Stimulated activated CD4-positive, alpha-beta T cell treated with anti-CD3 and anti-CD28 coated beads, Interleukin-1b, Interleukin-23, amount 100 ng/mL, for 4 hours (primary cell): ENCODE measurements around the gene MYT1.
"Not testable (repeated sequence)": the region's sequence is repeated elsewhere in the genome, so short reads cannot be mapped to it uniquely, and the experiment has no call there.

Experiments
- DNase-seq, 2 donors: peaks; one replicate each; pipeline ENCODE4 v3.0.0-alpha.2; 2020; ENCODE audit warnings: low read depth in 2 of 2

Gene MYT1

DNA sequence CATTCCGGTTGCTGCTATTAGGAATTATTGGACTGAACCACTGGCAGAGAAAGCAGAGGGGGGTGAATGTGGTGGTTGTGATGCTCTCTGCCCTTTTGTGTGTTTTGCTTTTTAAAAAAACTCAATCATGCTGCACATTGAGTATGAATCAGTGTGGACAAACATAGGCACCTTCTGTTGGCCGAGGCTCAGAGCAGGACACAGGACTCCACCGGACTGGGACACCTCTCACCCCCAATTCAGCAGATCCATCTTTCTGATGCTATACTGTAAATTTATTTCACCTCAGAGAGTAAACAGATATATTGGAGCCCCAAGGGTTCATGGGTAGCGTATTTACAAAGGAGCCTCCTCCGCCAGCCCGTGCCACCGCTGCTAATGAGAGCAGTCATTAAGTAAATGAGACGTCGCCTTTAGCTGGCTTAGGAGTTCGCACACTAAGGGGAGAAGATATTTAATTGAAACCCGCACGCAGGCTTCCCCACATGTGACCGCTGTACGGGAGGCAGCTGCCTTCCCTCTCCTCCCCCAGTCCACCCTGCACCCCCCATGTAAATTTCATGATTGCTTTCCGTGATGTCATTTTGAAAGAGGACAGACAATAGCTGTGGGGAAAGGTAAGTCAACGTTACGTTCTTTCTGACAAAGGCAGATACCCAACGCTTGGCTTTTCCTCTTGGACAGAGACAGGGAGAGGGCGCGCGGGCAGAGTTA is at the start of gene MYT1:
Gene MYT1 (plus strand): TSS at position 330 of the 714 bp plus-strand sequence. CDS start 34,410 bp downstream, outside the sequence.
- no peak for DNase-seq

DNA sequence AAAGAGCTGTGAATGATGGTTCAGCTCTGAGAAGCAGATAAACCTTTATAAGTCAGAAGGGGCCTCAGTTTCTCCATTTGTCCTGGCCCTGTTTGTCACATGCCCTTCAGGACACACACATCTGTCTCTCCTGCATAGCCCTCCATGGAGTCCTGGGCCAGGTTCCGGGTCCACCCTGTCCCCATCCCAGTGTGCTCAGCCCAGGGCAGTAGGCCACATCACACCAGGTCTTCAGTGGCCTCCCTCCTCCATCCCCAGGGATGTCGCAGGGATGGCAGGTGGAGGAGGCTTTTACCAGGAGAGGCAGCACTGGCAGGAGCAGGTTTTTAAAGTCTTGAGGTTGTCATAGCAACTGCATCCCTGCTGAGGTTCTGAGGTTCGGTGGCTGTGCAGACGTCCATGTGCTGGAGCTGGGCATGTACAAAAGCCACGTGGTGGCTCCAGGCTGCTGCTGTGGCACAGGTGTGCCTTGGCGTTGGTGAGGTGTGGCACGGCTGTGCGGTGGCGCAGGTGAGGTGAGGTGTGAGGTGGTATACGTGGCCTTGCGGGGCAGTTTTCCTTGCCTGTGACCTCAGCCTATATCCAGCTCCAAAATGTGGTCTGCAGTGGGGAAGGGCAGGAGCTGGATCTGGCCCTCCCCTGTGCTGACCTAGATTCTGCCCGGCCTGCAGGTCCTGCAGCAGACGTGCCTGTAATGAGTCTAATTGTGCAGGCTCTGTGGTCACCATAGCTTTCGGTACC is 48.9 kb upstream of the MYT1 start:
- DNase-seq = no peak

DNA sequence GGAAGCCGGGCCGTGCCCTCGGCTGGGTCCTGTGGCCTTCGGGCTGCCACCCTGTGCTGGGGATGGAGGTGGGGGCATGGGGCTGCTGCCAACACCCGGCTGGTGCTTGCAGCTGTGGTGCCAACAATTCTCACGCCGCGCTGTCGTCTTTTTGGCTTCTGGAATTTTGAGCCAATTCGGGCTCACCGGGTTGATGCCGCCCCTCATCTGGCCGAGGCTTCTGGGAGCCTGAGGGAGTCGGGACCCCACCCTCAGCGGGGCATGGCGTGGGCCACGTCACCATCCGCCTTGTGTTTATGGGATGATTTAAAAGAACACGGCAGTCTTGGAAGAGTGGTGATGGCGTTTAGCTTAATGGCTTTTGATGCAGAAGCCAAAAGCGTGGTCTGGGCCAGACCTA is 48.2 kb upstream of the MYT1 start:
- no peak for DNase-seq

DNA sequence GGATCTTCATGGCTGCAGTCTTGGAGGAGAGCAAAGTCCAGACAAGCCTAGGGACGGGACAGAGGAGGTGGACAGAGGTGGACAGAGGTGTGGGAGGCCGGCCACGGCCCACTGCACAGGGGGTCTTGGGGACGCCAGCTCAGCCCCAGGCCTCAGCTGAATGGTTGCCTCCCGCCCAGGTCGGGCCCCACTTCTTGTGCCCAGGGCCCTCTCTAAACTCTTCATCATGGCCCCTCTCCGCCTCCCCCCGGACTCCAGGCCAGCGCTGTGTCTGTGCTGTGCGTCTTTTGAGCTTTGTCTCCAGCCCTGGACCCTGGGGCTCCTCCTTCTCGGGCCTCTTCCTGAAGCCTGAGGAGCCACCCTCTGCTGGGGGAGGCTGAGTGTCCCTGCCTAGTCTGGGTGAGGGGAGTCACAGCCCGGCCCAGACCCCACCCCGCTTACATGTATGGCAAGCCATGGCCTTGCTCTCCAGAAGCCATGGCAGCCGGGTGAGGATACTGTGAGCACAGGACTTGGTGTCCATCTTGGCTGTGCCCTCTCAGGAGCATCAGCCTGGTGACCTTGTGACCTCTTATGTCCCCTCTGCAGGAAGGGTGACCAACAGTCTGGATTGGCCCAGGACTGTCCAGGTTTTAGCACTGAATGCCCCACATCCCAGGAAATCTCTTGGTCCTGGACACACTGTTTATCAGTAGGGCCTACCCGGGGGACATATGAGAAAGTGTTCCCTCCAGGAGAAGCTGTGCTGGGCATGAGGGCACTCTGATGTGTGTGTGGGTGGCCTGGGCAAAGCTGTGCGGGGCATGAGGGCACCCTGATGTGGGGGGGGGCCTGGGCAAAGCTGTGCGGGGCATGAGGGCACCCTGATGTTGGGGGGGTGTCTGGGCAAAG is 47.5 kb upstream of the MYT1 start:
- DNase-seq = no peak

DNA sequence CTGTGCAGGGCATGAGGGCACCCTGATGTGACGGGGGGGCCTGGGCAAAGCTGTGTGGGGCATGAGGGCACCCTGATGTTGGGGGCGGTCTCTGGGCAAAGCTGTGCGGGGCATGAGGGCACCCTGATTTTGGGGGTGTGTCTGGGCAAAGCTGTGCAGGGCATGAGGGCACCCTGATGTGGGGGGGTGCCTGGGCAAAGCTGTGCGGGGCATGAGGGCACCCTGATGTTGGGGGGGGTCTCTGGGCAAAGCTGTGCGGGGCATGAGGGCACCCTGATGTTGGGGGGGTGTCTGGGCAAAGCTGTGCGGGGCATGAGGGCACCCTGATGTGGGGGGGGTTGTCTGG is 46.8 kb upstream of the MYT1 start:
- DNase-seq = not testable (repeated sequence)

DNA sequence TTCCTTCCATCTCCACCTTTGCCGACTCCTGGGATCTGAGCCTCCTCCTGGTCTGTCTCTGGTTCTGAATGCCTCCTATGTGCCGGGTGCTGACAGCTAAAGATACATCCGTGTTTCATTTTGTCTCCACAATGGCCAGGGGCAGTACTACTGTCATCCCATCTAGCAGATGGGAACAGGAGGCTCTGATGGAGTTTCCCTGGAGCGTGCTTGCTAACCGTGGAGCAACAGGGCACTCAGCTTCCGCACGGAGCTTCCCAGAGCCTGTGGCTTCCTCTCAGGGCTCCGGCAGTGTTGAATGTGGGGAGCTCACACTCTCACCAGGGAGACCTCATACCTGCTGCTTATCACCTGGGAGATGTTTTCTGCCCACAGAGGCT is 45.0 kb upstream of the MYT1 start:
- no peak for DNase-seq

DNA sequence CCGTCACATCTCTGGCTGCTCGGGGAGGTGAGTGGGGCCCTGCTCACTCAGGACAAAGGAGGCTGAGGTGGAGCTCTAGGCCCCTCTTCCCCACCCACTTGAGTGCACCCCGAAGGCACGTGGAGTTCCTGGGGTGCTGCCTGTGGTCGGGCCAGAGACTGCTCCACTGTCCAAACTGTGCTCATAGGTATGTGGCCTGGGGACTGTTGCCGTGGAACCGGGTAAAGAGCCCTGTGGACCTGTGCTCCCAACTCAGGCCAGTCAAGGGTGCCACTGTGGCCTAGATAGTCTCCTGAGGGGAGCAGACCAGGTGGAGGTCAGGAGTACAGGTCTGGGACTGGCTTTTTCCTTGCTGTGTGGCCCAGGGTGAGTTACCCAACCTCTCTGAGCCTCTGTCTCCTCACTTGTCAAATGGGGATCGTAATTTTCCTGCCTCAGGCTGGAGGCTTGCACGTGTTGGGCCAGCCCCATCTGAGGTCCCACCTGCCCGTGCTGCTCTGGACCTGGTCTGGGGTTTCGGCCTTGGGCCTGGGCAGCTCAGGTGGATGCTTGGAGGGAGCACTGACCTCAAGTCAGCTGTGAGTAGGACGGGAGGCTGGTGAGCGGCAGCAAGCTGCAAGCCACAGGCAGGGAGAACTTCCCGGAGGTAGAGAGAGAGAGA is 44.4 kb upstream of the MYT1 start:
- DNase-seq = no peak

DNA sequence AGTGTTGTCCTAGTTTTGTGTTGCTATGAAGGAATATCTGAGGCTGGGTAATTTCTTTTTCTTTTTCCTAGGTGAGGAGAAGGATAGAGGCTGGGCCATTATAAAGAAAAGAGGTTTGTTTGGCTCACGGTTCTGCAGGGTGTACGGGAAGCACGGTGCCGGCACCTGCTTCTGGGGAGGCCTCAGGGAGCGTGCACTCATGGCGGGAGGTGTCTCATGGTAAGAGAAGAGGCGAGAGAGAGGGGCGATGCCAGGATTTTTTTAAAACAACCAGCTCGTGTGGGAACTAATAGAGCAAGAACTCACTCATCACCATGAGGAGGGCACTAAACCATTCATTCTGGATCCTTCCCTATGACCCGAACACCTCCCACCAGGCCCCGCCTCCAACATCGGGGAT is 42.7 kb upstream of the MYT1 start:
- no peak for DNase-seq

DNA sequence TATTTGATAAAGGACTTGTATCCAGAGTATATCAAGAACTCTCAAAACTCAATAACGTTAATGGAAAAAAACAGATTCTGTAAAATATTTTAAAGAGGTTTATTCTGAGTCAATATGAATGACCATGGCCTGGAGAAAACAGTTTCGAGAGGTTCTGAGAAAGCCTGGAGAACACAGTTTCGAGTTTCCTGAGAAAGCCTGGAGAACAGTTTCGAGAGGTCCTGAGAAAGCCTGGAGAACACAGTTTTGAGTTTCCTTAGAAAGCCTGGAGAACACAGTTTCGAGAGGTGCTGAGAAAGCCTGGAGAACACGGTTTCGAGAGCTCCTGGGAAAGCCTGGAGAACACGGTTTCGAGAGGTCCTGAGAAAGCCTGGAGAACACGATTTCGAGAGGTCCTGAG is 41.3 kb upstream of the MYT1 start:
- DNase-seq = not testable (repeated sequence)

DNA sequence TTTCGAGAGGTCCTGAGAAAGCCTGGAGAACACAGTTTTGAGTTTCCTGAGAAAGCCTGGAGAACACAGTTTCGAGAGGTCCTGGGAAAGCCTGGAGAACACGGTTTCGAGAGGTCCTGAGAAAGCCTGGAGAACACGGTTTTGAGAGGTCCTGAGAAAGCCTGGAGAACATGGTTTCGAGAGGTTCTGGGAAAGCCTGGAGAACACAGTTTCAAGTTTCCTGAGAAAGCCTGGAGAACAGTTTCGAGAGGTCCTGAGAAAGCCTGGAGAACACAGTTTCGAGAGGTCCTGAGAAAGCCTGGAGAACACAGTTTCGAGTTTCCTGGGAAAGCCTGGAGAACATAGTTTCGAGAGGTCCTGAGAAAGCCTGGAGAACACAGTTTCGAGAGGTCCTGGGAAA is 40.7 kb upstream of the MYT1 start:
- not testable (repeated sequence) for DNase-seq

DNA sequence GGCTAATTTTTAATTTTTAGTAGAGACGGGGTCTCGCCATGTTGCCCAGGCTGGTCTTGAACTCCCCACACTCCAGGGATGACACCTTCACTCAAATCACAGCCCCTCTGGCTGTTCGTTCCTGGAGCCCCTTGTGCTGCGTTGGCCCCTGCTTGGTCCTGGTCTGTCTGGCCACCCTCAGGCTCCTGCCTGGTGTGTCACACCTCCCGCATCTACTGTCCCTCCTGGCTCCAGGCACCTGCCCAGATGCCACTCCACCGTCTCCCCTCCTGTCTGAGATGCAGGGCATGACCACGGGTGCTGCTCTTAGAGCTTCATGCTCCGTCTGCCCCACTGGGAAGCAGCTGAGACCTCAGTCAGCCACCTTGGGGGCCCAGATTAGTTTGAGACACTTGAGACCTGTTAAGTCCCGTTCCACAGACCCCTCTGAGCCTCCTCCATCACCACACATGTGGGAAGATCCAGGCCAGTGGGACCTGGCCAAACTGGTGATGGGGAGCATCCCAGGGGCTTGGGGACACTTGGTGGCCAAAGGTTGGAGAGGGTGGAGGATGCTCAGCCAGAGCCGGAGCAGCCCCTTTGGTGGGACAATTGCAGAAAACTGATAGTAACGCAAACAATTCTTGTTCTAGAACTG is 35.0 kb upstream of the MYT1 start:
- no peak for DNase-seq

DNA sequence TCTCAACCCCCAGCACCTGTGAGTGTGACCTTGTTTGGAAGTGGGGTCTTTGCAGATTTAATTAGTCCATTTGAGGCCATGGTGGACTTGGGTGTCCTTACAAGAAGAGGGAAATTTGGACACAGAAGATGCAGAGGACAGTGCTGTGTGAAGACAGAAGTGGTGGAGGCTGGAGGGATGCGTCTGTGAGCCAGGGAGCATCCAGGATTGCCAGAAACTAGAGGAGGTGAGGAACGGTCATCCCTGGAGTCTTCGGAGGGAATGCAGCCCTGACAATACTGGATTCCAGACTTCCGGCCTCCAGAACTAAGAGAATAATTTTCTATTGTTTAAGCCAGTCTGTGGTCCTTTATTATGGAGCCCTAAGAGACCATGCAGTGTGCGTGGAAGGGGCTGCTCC is 34.0 kb upstream of the MYT1 start:
- DNase-seq = no peak

DNA sequence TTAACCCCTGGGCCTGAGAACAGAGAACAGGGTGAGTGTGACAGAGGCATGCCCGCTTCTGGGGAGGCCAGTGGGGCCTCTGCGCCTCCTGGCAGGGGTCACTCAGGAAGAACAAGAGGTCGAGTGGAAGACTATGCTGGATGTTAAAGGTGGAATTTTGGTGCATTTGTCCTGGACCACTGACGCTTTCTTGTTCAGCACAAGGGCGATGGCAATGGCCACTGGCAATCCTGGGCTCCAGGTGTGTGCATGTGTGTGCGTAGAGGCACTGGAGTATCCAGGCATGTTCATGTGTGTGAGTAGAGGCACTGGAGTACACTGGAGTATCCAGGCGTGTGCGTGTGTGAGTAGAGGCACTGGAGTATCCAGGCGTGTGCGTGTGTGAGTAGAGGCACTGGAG is 33.4 kb upstream of the MYT1 start:
- no peak for DNase-seq

DNA sequence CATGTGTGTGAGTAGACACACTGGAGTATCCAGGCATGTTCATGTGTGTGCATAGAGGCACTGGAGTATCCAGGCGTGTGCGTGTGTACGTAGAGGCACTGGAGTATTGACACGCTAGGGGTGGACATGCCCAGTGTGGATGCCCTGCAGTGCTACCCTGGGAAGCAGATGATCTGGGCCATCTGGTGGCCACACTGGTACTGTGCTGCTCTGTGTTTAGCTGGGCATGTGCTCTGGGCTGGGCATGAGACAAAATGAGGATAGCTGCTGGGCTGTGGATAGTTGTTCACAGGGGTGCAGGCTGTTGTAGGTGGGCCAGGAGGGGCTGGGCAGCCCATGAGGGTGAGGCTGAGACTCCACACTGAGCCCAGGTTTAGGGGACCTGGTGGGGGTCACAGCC is 32.8 kb upstream of the MYT1 start:
- DNase-seq = no peak

DNA sequence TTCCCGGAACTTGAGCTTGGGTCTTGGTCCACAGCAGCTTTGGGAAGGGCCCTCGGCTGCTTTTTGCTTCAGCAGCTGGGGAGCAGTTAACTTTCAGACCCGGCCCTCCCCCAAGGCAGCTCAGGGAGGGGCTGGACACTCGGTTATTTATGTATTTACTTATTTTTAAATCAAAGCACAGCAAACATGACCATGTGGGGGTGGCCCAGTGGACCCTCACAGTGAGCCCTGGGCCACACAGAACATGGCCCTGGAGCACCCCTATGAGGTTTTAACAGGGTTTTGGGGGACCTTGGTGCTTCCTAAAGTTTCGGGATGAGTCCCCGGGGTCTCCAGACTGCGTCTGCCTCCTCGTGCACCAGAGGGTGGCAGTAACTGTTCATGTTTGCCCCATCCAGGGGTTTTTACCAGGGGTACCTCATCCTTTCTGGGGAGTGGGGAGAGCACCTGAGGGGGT is 30.3 kb upstream of the MYT1 start:
- no peak for DNase-seq

DNA sequence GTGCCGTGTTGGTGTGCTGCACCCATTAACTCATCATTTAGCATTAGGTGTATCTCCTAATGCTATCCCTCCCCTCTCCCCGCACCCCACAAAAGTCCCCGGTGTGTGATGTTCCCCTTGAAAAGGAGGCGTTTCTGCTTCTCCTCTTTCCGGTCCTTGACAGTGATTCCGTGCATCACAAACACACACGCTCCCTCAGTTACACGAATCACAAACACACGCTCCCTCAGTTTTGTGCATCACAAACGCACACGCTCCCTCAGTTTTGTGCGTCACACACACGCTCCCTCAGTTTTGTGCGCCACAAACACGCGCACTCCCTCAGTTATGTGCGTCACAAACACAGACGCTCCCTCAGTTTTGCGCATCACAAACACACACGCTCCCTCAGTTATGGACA is 29.5 kb upstream of the MYT1 start:
- DNase-seq = not testable (repeated sequence)

DNA sequence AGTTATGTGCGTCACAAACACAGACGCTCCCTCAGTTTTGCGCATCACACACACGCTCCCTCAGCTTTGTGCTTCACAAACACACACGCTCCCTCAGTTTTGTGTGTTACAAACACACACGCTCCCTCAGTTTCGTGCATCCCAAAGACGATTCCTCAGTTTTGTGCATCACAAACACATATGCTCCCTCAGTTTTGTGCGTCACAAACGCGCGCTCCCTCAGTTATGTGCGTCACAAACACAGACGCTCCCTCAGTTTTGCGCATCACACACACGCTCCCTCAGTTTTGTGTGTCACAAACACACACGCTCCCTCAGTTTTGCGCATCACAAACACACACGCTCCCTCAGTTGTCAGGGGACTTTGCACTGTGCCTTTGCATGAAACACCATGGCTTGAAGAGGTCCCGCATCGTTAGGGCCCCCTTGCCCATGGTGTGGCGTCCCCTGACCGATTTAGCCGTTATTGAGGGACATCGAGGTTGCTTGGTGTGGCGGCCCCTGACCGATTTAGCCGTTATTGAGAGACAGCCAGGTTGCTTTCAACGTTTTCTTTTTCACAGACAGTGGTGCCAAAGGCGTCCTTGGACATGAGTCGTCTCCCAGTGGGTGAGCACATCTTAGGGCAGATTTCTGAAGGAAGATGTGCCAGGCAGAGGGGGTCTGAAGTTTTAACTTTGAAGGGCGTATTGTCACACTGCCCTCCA is 28.1 kb upstream of the MYT1 start:
- DNase-seq = no peak

DNA sequence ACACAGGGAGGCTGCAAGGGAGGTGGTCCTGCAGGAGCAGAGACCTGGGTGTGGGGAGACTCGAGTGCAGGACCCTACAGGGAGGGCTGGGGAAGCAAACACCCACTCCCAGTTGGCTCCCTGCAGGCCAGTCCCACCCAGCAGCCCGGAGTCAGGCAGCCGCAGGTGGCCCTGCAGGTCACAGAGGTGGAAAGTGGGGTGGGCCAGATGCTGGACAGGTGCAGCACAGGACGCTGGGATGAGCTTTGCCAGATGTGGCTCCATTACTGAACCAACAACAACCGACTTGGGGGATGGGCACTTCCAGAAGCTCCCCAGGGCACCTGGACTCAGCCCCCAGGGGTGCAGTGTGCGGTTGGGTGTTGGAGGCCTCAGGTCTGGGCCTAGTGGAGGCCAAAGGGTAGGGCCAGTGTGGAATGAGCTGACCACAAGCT is 26.6 kb upstream of the MYT1 start:
- no peak for DNase-seq

DNA sequence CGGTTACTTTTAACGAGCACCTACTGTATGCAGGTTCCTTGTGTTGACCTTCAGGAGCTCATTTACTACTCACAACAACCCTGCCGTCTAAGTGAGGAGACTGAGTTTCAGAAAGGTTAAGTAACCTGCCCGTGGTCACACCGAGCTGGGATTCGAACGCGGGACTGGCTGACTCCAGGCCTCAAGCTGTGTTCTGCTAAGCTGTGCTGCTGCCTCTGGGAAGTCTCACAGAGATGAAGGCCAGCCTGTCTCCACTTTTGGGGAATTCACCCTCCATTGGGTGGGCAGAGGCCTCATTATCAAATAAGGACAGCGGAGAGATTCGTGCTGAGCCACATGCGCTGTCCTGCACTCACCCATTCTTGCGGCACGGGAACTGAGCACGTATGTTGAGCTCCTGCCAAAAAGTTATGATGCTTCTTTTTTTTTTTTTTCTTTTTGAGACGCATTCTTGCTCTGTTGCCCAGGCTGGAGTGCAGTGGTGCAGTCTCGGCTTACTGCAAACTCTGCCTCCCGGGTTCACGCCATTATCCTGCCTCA is 25.9 kb upstream of the MYT1 start:
- no peak for DNase-seq
